MCF 10A (cell line): ENCODE measurements around the gene STXBP5. TPM values are rescaled to one million over a fixed set of nuclear protein-coding genes. Genes with fewer than 3 reads are reported as not detected.
"Not testable (repeated sequence)": the region's sequence is repeated elsewhere in the genome, so short reads cannot be mapped to it uniquely, and the experiment has no call there.

Experiments used
- BruUV-seq: library from RNA; stranded (reverse); fragments of 400-500 nt; replicated peaks from 2 replicates; lab custom pipeline; 2021; lab: Mats Ljungman, UMichigan
- CTCF ChIA-PET: fragments of 300-600 bp; sonication (Branson Sonifier 250); formaldehyde crosslinking; extraction: SDS; loops from one replicate; lab custom pipeline; 2021; ENCODE audit warnings: antibody characterized with exemption, inconsistent platforms; lab: Yijun Ruan, JAX
- POLR2A ChIA-PET: fragments of 300-600, 350-650 bp; sonication (Branson Sonifier 250); formaldehyde crosslinking; extraction: SDS; loops from one replicate; lab custom pipeline; 2020; ENCODE audit warnings: antibody characterized with exemption, inconsistent platforms; lab: Yijun Ruan, JAX
- DNase-seq: peaks from one replicate; pipeline ENCODE4 v3.0.0-alpha.2; 2018; ENCODE audit not compliant: unreplicated experiment
- H3K27ac Mint-ChIP-seq: one replicate; pipeline ENCODE4 v1.8.0; 2022; ENCODE audit warnings: mild to moderate bottlenecking, low read depth, mixed read lengths; ENCODE audit not compliant: unreplicated experiment
- H3K27me3 Mint-ChIP-seq: one replicate; pipeline ENCODE4 v1.8.0; 2022; ENCODE audit warnings: mixed read lengths; ENCODE audit not compliant: insufficient read depth, unreplicated experiment
- H3K36me3 Mint-ChIP-seq: one replicate; pipeline ENCODE4 v1.8.0; 2022; ENCODE audit warnings: mild to moderate bottlenecking, moderate library complexity, mixed read lengths; ENCODE audit not compliant: insufficient read depth, unreplicated experiment
- H3K4me1 Mint-ChIP-seq: one replicate; pipeline ENCODE4 v1.8.0; 2022; ENCODE audit warnings: mixed read lengths; ENCODE audit not compliant: insufficient read depth, unreplicated experiment
- H3K4me3 Mint-ChIP-seq: one replicate; pipeline ENCODE4 v1.8.0; 2022; ENCODE audit warnings: mild to moderate bottlenecking, moderate library complexity, mixed read lengths; ENCODE audit not compliant: unreplicated experiment
- H3K9me3 Mint-ChIP-seq: one replicate; pipeline ENCODE4 v1.8.0; 2022; ENCODE audit warnings: mixed read lengths; ENCODE audit not compliant: unreplicated experiment
- intact Hi-C: fragments of 100-400 bp; cut with micrococcal nuclease; formaldehyde crosslinking; loops from 2 replicates; pipeline ENCODE4 v1.14.1; 2022
- total RNA-seq: library from RNA; stranded (reverse); gene quantifications from 2 replicates; pipeline ENCODE4 v1.2.3, GENCODE V29; 2022
- TF ChIP-seq, protein P1 (sequence below): fragments of 200-600 bp; IDR thresholded peaks from one replicate; pipeline ENCODE4 v1.8.0; 2022; ENCODE audit warnings: antibody characterized with exemption, mild to moderate bottlenecking; ENCODE audit not compliant: unreplicated experiment

STXBP5 gene
- total RNA-seq, 1 experiment from 2014 or later, result 38.5 TPM

DNA sequence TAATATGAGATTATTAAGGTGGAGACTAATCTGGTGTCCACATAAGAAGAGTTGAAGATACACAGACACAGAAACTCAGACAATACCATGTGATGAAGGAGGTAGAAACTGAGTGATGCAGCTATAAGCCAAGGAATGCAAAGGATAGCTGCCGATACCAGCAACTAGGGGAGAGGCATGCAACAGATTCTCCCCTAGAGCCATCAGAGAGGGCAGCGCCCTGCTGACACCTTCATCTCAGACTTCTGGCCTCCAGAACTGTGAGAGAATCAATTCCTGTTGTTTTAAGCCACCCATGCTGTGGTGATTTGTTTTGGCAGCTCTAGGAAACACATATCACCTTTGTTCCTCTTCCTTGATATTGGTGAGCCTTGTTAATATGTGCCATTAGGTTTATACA is 41.5 kb downstream of the STXBP5 start:
- Mint-ChIP-seq H3K36me3 (peaks cover 38% of the 10 kb centered on the region), H3K27ac (no peak overlapping the region), H3K4me3 (no peak overlapping the region), H3K9me3 (no peaks in the 10 kb centered on the region), H3K4me1 (no peaks in the 10 kb centered on the region), H3K27me3 (no peaks in the 10 kb centered on the region)
- no TSS peak for BruUV-seq
- TF ChIP-seq, protein P1, sequence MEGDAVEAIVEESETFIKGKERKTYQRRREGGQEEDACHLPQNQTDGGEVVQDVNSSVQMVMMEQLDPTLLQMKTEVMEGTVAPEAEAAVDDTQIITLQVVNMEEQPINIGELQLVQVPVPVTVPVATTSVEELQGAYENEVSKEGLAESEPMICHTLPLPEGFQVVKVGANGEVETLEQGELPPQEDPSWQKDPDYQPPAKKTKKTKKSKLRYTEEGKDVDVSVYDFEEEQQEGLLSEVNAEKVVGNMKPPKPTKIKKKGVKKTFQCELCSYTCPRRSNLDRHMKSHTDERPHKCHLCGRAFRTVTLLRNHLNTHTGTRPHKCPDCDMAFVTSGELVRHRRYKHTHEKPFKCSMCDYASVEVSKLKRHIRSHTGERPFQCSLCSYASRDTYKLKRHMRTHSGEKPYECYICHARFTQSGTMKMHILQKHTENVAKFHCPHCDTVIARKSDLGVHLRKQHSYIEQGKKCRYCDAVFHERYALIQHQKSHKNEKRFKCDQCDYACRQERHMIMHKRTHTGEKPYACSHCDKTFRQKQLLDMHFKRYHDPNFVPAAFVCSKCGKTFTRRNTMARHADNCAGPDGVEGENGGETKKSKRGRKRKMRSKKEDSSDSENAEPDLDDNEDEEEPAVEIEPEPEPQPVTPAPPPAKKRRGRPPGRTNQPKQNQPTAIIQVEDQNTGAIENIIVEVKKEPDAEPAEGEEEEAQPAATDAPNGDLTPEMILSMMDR, result no peak
- ChIA-PET POLR2A (interaction anchor here (0.7 kb wide), 1 partner anchor 10 kb away, joined by 4 read pairs; no protein-coding TSS in a partner anchor), CTCF (interaction anchor here (0.6 to 1.0 kb wide), 2 partner anchors 12 to 1821 kb away, joined by 3 read pairs; no protein-coding TSS in a partner anchor)
- no peak for DNase-seq
- intact Hi-C loops, result no loop called here

DNA sequence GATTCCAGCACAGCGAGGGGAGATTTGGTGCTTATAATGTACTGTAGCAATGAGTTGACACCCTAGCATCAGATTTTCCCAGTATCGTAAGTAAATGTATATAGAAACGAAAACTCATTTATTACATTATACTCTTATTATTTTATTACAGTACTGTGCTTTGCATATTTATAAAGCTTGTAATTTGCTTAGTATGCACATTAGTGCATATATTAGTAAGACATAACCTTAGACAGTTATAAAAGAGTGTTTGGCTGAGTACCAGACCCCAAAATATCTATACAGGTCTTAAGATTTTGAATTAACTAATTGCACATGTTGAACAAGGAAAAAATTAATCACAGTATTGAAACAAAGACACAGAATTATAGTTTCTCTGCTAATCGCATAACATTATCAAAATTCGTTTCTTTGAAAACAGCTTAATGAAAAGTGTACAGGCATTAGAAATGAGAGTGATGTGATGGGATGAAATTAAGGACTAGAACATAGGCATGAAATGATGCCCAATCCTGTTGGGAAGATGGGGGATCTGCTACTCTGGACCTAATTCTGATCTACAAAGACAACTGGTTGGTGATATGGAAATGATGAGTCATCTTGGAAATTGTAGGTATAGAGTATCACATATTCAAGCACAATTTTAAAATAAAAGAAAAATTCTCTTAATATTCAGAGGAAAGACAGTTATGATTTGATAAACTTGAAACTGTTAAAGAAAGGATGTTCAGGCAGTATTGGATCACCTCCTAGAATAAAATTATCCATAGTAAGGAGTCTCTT is 42.8 kb downstream of the STXBP5 start:
- TF ChIP-seq, protein P1, result no peak
- peaks cover 42% of the 10 kb centered on the region for H3K36me3 Mint-ChIP-seq
- ChIA-PET POLR2A (no interaction called here), CTCF (no interaction called here)
- H3K9me3 Mint-ChIP-seq, result no peaks in the 10 kb centered on the region
- no TSS peak for BruUV-seq
- intact Hi-C loops, result no loop called here
- H3K4me1 Mint-ChIP-seq, result no peaks in the 10 kb centered on the region
- no peaks in the 10 kb centered on the region for H3K27me3 Mint-ChIP-seq
- no peak for DNase-seq
- H3K27ac Mint-ChIP-seq, result no peak overlapping the region
- H3K4me3 Mint-ChIP-seq, result no peak overlapping the region

DNA sequence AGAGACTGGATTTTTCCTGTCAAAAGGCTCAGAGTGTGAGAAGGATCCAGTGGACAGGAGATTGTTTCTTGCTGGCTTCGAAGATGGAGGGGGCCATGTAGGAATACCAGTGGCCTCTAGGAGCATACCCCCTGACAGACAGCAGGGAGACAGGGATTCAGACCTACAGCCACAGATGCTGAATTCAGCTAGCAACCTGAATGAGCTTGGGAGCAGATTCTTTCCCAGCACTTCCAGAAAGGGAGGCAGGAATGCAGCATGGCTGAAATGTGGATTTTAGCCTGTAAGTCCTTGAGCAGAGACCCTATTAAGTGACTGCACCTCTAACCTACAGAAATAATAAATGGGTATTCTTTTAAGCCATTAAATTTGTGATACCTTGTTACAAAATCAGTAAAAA is 44.6 kb downstream of the STXBP5 start:
- ChIA-PET POLR2A (interaction anchor here (0.6 kb wide), 1 partner anchor 10 kb away, joined by 3 read pairs; no protein-coding TSS in a partner anchor), CTCF (no interaction called here)
- H3K9me3 Mint-ChIP-seq, result no peaks in the 10 kb centered on the region
- H3K36me3 Mint-ChIP-seq, result peaks cover 60% of the 10 kb centered on the region
- H3K4me3 Mint-ChIP-seq, result no peak overlapping the region
- no peaks in the 10 kb centered on the region for H3K27me3 Mint-ChIP-seq
- no TSS peak for BruUV-seq
- DNase-seq, result no peak
- H3K27ac Mint-ChIP-seq, result no peak overlapping the region
- no peaks in the 10 kb centered on the region for H3K4me1 Mint-ChIP-seq
- intact Hi-C loops, result no loop called here
- TF ChIP-seq, protein P1, result no peak

DNA sequence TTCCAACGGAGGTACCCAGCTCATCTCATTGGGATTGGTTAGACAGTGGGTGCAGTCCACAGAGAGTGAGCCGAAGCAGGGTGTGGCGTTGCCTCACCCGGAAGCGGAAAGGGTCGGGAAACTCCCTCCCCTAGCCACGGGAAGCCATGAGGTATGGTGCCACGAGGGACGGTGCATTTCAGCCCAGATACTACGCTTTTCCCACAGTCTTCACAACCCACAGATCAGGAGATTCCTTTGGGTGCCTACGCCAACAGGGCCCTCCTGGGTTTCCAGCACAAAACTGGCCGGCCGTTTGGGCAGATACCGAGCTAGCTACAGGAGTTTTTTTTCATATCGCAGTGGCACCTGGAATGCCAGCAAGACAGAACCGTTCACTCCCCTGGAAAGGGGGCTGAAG is 46.9 kb downstream of the STXBP5 start:
- POLR2A ChIA-PET, result no interaction called here
- no peak overlapping the region for H3K27ac Mint-ChIP-seq
- no peaks in the 10 kb centered on the region for H3K9me3 Mint-ChIP-seq
- CTCF ChIA-PET, result no interaction called here
- H3K27me3 Mint-ChIP-seq, result no peaks in the 10 kb centered on the region
- intact Hi-C loops, result no loop called here
- no peak overlapping the region for H3K4me3 Mint-ChIP-seq
- BruUV-seq, result no TSS peak
- no peaks in the 10 kb centered on the region for H3K4me1 Mint-ChIP-seq
- peaks cover 51% of the 10 kb centered on the region for H3K36me3 Mint-ChIP-seq
- TF ChIP-seq, protein P1, result no peak
- DNase-seq, result no peak

DNA sequence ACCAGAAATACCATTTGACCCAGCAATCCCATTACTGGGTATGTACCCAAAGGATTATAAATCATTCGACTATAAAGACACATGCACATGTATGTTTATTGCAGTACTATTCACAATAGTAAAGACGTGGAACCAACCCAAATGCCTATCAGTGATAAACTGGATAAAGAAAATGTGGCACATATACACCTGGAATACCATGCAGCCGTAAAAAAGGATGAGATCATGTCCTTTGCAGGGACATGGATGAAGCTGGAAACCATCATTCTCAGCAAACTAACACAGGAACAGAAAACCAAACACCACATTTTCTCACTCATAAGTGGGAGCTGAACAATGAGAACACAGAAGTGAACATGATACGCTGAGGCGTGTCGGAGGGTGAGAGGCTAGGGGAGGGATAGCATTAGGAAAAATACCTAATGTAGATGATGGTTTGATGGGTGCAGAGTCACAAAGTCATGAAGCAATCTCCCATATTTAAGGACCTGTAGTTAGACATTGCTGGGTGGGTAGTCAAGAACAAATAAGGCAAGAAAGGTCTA is 50.8 kb downstream of the STXBP5 start:
- H3K27me3 Mint-ChIP-seq, POLR2A ChIA-PET, intact Hi-C loops, H3K4me3 Mint-ChIP-seq, CTCF ChIA-PET, DNase-seq, H3K9me3 Mint-ChIP-seq, H3K4me1 Mint-ChIP-seq, H3K27ac Mint-ChIP-seq, BruUV-seq: not testable (repeated sequence)
- peaks cover 35% of the 10 kb centered on the region for H3K36me3 Mint-ChIP-seq
